Cardiac septum (tissue), 1 donor: Measurements from ENCODE around the gene ADCYAP1R1. TPM values are rescaled to one million over a fixed set of nuclear protein-coding genes. Genes with fewer than 3 reads are reported as not detected.

Experiments
- total RNA-seq: library from RNA; stranded (reverse); fragmentation: NEBNext Ultra II Directional; extraction: Animal tissue kit (Norgen Biotek cat#: 25700); gene quantifications from one replicate; pipeline ENCODE4 v1.2.1, GENCODE V29; 2021
- donor health status: DM: no; HTN: no; CAD: no.

The ADCYAP1R1 gene
- total RNA-seq, 1 donor from 2014 or later, result 1.4 TPM

Other genes starting within 250 kb of the ADCYAP1R1 start
- 155 TPM for gene AQP1, start 140.5 kb upstream of the ADCYAP1R1 start, total RNA-seq
- gene GHRHR, start 88.4 kb upstream of the ADCYAP1R1 start, total RNA-seq, result not detected